Body of pancreas (tissue), 4 donors: Measurements from ENCODE around the gene G3BP2.

Experiments
- POLR2A ChIP-seq, 3 donors: fragments of 450-650 bp; IDR thresholded peaks; one replicate each; pipeline ENCODE4 v1.6.1; 2016; ENCODE audit warnings: antibody characterized with exemption in 3 of 3, mild to moderate bottlenecking in 2 of 3
- TF ChIP-seq, protein P1 (sequence below), 7 experiments: fragments of 450-650 bp in 4 of 7; fragments of 200-600 bp in 3 of 7; sonication (generic) in 3 of 7; IDR thresholded peaks; one replicate each; pipeline ENCODE4 v1.5.1; 2016 to 2019; ENCODE audit warnings: antibody characterized with exemption in 7 of 7

DNA sequence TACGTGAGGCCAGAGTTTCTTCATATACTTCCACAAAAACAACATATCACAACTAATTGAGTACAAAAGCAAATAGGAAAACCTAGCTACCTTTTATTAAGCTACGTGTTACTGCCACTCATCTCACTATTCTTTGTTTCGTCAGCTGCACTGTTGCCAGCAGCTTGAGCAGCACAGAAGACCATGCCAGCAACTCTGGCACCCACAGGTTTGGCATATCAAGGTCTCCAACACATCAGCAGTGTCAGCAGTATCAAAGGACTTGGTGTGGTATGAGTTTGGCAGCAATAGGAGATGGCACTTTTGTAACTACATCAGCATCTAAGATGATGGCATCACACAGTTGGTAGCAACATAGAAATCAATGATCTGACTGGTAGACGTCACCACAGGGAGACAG, 73.6 kb downstream of the G3BP2 start:
- TF ChIP-seq, protein P1, sequence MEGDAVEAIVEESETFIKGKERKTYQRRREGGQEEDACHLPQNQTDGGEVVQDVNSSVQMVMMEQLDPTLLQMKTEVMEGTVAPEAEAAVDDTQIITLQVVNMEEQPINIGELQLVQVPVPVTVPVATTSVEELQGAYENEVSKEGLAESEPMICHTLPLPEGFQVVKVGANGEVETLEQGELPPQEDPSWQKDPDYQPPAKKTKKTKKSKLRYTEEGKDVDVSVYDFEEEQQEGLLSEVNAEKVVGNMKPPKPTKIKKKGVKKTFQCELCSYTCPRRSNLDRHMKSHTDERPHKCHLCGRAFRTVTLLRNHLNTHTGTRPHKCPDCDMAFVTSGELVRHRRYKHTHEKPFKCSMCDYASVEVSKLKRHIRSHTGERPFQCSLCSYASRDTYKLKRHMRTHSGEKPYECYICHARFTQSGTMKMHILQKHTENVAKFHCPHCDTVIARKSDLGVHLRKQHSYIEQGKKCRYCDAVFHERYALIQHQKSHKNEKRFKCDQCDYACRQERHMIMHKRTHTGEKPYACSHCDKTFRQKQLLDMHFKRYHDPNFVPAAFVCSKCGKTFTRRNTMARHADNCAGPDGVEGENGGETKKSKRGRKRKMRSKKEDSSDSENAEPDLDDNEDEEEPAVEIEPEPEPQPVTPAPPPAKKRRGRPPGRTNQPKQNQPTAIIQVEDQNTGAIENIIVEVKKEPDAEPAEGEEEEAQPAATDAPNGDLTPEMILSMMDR (IDR thresholded peaks at IDR 0.05): no peak
- no peak for TF ChIP-seq POLR2A (IDR thresholded peaks at IDR 0.05)
